ENCODE measurements around the gene HMHB1.

DNA sequence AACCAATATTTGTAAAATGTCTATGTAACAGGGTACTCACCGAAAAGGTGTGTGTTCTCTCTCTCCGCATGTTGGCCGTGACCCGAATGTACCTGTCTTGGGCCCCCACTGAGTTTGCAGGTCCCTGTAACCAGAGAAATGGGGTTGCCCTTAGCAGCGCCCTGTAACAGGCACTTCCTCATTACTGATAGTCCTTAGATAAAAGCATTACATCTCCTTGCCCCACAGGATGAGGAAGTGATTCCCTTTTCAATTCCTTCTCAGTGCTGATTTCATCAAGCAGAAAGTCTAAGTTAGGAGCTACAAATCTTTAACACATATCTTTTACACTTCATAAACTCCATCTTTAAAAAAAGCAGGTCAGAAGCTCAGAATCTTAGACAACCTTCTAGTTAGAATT, 15.2 kb upstream of the HMHB1 start:
- TF ChIP-seq POLR2A (IDR thresholded peaks at IDR 0.05; ENCODE audit: low read length) (no peak), GATA1 (IDR thresholded peaks at IDR 0.05; ENCODE audit: low read depth, low read length) (no peak)
